ENCODE measurements around the gene STPG3.
"Not testable (repeated sequence)": the region's sequence is repeated elsewhere in the genome, so short reads cannot be mapped to it uniquely, and the experiment has no call there.

Gene STPG3

GRCh38 chr9:137234055-137234697 is 16.9 kb upstream of the STPG3 start:
- no peak for DNase-seq

DNA sequence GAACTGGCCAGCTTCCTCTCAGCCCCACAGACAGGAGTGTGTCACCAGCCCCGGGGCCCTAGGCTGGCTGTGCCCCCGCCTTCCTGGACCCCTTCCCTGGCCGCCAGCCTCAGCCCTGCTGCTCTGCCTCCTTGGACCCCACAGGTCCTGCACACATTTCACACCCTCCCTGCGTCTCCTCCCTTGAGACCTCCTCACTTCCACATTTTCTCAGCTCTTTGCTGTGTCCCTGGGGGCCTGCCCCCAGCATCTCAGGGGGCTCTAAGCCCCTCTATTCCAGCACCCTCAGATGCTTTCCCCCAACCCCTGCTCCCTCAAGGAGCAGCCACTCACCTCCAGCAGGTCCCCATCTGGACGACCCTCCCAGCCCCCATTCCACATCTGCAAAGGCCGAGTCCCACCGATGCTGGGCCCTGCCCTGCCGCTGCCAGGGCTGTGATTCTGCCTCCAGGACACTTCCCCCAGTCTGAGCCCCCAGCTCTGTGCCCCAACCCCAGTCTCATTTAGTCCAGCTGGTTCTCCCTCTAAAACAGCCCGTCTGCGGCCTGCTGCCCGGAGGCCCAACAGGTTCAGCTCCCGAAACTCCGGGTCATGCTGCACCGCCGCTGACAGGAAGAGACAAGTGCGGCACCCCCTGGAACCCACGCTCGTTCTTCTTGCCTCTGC is 16.2 kb upstream of the STPG3 start:
- DNase-seq, result no peak

DNA sequence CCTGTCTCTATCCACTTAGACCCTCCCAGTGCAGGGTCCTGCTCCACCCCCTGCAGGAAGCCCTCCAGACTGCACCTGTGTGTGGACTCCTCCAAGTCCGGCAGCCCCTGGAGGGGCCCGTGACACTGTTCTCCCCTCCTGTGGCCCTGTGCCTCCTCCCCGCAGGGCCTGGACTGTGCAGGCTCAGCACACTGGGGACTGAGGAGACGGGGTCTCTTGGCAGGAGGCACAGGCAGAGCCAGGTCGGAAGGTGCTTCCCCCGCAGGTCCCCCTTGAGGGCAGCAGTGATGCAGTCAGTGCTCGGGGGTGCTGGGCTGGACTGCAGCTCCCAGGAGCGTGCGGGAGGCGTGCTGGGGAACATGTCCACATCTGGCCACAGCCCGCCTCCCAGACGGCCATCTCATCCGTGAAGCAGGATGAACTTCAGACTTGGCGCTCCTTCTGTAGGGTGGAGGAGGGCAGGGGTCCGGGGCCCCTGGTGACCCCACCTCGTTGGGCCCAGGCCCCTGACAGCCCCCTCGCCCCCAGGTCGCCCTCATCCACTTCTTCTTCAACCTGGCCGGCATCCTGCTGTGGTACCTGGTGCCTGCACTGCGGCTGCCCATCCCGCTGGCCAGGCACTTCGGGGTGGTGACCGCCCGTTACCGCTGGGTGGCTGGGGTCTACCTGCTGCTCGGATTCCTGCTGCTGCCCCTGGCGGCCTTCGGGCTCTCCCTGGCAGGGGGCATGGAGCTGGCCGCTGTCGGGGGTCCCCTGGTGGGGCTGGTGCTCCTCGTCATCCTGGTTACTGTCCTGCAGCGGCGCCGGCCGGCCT is 15.5 kb upstream of the STPG3 start:
- DNase-seq, result no peak

DNA sequence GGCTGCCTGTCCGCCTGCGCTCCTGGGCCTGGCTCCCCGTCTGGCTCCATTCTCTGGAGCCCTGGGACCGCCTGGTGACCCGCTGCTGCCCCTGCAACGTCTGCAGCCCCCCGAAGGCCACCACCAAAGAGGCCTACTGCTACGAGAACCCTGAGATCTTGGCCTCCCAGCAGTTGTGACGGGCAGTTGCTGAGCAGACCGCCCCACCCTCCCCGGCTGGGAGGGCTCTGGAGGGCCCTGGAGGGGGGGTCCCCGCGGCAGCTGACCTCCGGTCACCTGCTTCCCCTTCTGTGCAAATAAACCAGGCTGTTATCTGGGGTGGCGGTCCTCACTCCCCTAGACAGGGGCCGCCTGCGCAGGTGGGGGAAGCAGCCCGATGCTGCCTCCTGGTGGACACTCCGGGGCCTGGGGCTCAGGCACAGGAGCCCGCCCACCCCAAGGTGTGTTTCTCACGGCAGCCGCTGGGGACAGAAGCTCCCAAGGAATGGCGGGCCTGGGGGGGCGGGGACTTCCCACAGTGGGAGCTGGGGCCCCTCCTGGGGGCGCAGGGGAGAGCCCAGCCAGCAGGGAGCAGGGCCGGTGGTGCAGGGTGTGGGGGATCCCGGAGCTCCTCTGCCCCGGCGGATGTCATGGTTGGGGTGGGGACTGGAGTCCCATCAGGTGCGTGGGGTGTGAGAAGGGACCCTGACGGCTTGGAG is 14.7 kb upstream of the STPG3 start:
- DNase-seq, result no peak

DNA sequence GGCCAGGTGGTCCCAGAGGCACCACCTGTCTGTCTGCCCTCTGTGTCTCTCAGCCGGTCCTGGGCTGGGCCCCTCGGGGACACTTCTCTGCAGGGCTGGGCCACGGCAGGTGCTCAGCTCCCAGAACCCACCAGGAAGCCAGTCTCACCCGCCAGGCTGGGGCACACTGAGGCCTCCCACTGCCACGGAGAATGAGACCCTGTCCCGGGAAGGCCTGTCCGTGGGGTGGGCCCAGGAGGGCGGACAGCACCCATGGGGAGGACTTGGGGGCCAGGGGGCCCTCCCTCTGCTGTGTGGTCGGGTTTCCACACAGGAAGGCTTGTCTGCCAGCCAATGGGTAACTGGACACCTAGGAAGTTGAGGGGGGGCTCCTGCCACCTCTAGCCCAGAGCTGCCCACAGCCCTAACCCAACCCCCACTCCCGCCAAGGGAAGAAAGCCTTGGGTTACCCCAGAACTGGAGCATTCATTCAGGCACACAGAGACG is 14.1 kb upstream of the STPG3 start:
- no peak for DNase-seq

GRCh38 chr9:137237759-137238726 is 13.0 kb upstream of the STPG3 start:
- no peak for DNase-seq

GRCh38 chr9:137239541-137240200 is 11.4 kb upstream of the STPG3 start:
- DNase-seq, result not testable (repeated sequence)

GRCh38 chr9:137240318-137240840 is 10.7 kb upstream of the STPG3 start:
- DNase-seq, result no peak

- DNase-seq, result no peak
Measured at GRCh38 chr9:137240841-137241489, 10.1 kb upstream of the STPG3 start, which contains the start of gene TUBB4B. Gene TUBB4B (plus strand): TSS chr9:137241287. CDS start chr9:137241361, 74 bp downstream.

- no peak for DNase-seq
Measured at GRCh38 chr9:137241490-137242268, 9.4 kb upstream of the STPG3 start.

DNA sequence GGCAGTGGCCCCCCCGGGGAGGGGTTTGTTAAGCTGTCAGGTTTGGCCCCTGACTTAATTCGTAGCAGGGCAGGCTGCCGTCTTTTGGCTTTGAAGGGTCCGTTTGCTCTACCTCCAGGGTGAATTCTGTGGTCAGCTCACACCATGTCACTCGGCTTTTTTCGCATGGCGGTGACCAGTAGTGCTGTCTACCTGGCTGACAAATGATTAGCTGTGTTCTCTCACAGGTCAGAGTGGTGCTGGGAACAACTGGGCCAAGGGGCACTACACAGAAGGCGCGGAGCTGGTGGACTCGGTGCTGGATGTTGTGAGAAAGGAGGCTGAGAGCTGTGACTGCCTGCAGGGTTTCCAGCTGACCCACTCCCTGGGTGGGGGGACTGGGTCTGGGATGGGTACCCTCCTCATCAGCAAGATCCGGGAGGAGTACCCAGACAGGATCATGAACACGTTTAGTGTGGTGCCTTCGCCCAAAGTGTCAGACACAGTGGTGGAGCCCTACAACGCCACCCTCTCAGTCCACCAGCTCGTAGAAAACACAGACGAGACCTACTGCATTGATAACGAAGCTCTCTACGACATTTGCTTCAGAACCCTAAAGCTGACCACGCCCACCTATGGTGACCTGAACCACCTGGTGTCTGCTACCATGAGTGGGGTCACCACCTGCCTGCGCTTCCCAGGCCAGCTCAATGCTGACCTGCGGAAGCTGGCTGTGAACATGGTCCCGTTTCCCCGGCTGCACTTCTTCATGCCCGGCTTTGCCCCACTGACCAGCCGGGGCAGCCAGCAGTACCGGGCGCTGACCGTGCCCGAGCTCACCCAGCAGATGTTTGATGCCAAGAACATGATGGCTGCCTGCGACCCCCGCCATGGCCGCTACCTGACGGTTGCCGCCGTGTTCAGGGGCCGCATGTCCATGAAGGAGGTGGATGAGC is 8.6 kb upstream of the STPG3 start:
- no peak for DNase-seq

GRCh38 chr9:137243266-137243625 is 7.8 kb upstream of the STPG3 start:
- DNase-seq, result not testable (repeated sequence)

GRCh38 chr9:137243626-137244485 is 7.2 kb upstream of the STPG3 start:
- DNase-seq, result no peak

DNA sequence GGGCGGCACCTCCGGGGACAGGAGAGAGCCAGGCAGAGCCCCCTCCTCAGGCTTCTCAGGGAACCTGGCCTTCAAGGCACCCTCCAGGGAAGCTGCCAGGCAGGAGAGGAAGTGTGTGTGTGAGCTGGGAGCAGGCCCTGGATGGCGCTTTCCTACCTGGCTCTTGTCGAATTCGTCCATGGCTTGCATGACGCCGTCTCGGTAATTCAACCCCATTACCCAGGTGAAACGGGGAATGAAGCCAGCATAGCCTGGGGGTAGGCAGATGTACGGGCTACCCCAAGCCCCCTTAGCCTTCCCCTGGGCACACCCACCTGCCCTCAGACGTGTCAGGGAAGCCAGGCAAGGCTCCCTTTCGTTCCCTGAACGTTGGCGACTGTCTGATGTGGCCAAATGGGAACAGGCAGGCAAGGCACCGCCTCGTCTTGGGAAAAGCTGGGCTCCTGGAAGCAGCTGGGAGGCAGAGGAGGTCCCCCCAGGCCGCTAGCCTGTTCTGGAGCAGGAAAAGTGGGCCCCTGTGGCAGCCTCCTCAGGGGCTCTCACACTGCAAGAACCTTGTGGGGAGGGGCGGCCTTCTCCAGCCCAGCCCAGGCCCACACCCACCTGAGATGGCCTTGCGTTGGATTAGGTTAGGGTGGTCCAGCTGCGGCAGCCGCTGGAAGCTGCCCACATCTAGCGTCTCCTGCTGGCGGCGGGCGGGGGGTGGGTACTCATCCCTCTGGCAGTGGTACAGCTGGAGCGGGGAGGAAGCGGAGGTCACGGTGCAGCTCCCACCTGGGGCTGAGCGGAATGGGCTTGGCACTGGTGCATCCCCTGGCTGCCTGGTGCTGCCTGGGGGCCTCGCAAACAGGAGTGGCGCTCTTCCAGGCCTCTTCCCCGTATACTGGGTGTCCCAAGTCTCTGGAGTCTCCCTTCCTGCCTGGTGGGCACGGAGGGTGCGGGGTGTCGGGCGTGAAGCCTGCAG is 6.3 kb upstream of the STPG3 start:
- DNase-seq, result no peak

DNA sequence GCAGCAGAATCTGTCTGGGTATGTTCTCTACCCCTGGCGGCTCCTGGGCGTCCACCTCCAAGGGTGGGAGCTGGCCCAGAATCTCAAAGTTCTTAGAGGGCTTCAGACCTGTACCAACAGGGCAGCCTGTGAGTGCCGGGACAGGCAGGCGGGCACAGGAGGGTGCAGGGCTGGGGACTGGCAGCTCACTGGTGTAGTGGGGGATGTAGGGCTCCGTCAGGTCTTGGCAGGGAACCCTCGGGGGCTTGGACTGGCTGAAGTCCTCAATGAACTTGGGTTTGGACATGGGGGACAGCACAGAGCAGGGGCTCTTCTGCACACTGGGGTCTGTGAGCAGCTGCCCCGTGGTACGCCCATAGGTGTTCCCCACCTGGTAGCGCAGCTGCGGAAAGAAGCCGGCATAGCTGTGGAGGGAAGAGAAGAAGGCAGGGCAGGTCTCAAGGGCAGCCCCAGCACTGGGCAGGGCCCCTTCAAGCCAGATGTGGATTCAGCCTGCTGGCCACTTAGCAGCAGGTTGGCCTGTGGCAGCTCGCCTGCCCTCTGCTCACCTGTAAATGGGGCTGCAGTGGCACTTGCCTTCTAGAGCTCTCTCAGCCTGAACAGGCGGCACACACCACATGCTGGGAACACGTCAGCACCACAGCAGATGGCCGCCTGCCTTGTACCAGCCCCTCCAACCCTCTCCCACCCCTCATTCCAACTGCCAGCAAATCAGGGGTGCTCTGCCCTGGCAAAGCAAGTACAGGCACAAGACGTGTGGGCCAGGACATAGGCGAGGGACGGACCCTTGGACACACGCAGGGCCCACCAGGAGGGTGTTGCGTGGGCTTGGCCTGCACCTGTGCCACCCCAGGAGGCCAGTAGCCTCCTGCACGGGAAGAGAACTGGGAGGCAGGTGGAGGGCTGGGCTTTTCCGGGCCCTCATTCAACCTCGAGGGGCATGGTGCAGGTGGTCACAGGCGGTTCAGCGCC is 5.3 kb upstream of the STPG3 start:
- no peak for DNase-seq

Measured in cortex of kidney (tissue), 1 donor.